HCT116 (cell line): ENCODE data around the gene RNF25.

Source experiments
- CBX3 ChIP-seq: IDR thresholded peaks from 2 replicates; pipeline ENCODE4 v1.6.1; 2012; ENCODE audit warnings: low read depth
- EZH2 ChIP-seq: fragments of 200-600 bp; sonication (generic); IDR thresholded peaks from 2 replicates; pipeline ENCODE4 v1.6.1; 2017; ENCODE audit warnings: antibody characterized with exemption, mixed run types
- EZH2phosphoT487 ChIP-seq: fragments of 200-600 bp; IDR thresholded peaks from 2 replicates; pipeline ENCODE4 v1.6.1; 2018; ENCODE audit warnings: antibody characterized with exemption, borderline replicate concordance
- FOSL1 ChIP-seq: IDR thresholded peaks from 2 replicates; pipeline ENCODE4 v1.6.1; 2012; ENCODE audit warnings: low read depth
- POLR2A ChIP-seq: IDR thresholded peaks from 2 replicates; pipeline ENCODE4 v1.7.0; 2011; ENCODE audit warnings: borderline replicate concordance; ENCODE audit not compliant: insufficient read depth, insufficient read length; ENCODE audit errors: extremely low read depth
- POLR2AphosphoS5 ChIP-seq: IDR thresholded peaks from 2 replicates; pipeline ENCODE4 v1.6.1; 2011; ENCODE audit warnings: mild to moderate bottlenecking, low read depth, low read length, moderate library complexity
- RAD21 ChIP-seq: IDR thresholded peaks from 2 replicates; pipeline ENCODE4 v1.6.1; 2012; ENCODE audit warnings: low read depth, mild to moderate bottlenecking
- SIN3A ChIP-seq: IDR thresholded peaks from 2 replicates; pipeline ENCODE4 v1.6.1; 2012; ENCODE audit warnings: low read depth
- SP1 ChIP-seq: IDR thresholded peaks from 2 replicates; pipeline ENCODE4 v1.6.1; 2012; ENCODE audit warnings: low read depth
- SRF ChIP-seq: IDR thresholded peaks from 2 replicates; pipeline ENCODE4 v1.6.1; 2012; ENCODE audit warnings: low read depth
- ZFX ChIP-seq: fragments of 450-650 bp; IDR thresholded peaks from 2 replicates; pipeline ENCODE4 v1.6.1; 2017
- TF ChIP-seq, protein P1 (sequence below), 3 experiments: fragments of 200-600 bp in 1 of 3; sonication (generic) in 1 of 3; IDR thresholded peaks in 2 of 3; conservative IDR thresholded peaks in 1 of 3; 2 replicates each; pipeline ENCODE4 v1.5.1; 2012 to 2017; ENCODE audit warnings: low read depth in 2 of 3, low read length in 2 of 3, antibody characterized with exemption in 1 of 3, borderline replicate concordance in 1 of 3, control low read depth in 1 of 3, mild to moderate bottlenecking in 1 of 3, mixed read lengths in 1 of 3, mixed run types in 1 of 3, moderate library complexity in 1 of 3; ENCODE audit not compliant: insufficient read depth in 1 of 3

DNA sequence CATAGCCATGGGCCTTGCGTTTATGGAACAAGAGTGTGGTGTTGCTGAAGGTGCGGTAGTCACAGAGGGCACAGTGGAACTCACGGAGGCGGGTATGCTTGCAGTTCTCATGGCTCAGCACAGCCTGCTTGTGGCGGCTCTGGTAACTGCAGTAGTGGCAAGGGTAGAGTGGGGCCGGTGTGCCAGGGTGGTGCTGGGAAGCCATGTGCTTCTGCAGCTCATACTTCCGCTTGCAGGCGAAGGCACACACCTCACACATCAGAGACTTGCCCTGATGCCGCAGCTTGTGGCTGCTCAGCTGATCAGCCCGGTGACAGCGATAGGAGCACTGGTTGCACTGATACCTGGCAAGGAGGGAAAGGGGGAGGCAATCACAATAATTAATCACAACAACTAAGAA, 27.1 kb downstream of the RNF25 start:
- TF ChIP-seq, protein P1, sequence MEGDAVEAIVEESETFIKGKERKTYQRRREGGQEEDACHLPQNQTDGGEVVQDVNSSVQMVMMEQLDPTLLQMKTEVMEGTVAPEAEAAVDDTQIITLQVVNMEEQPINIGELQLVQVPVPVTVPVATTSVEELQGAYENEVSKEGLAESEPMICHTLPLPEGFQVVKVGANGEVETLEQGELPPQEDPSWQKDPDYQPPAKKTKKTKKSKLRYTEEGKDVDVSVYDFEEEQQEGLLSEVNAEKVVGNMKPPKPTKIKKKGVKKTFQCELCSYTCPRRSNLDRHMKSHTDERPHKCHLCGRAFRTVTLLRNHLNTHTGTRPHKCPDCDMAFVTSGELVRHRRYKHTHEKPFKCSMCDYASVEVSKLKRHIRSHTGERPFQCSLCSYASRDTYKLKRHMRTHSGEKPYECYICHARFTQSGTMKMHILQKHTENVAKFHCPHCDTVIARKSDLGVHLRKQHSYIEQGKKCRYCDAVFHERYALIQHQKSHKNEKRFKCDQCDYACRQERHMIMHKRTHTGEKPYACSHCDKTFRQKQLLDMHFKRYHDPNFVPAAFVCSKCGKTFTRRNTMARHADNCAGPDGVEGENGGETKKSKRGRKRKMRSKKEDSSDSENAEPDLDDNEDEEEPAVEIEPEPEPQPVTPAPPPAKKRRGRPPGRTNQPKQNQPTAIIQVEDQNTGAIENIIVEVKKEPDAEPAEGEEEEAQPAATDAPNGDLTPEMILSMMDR (IDR thresholded peaks at IDR 0.05 in 2 of 3, conservative IDR thresholded peaks at IDR 0.05 in 1 of 3; ENCODE audit: borderline replicate concordance in 1 of 3, insufficient read depth in 1 of 3, low read depth in 2 of 3, low read length in 2 of 3): no peak
- TF ChIP-seq CBX3 (no peak), POLR2A (no peak), ZFX (no peak), SP1 (no peak), EZH2 (no peak), RAD21 (no peak), FOSL1 (no peak), POLR2AphosphoS5 (no peak), SRF (no peak), SIN3A (no peak), EZH2phosphoT487 (no peak)
